GM23248 (cell line): ENCODE data around the gene NEBL.

Source experiments
- EZH2 ChIP-seq: fragments of 200-600 bp; sonication (generic); IDR thresholded peaks from 2 replicates; pipeline ENCODE4 v1.6.1; 2018; ENCODE audit warnings: antibody characterized with exemption, mild to moderate bottlenecking; ENCODE audit not compliant: insufficient read depth, poor library complexity, severe bottlenecking
- EZH2phosphoT487 ChIP-seq: fragments of 200-600 bp; sonication (generic); IDR thresholded peaks from 2 replicates; pipeline ENCODE4 v1.6.1; 2018; ENCODE audit warnings: antibody characterized with exemption, moderate library complexity, mild to moderate bottlenecking, low read depth; ENCODE audit not compliant: insufficient read depth

- TF ChIP-seq EZH2phosphoT487 (no peak), EZH2 (no peak)
These were observed 18.8 kb downstream of the NEBL start for GRCh38 chr10:20877986-20878983.
